SK-N-SH (cell line): ENCODE measurements around the gene ICA1. TPM values are rescaled to one million over a fixed set of nuclear protein-coding genes. Genes with fewer than 3 reads are reported as not detected.

Source experiments
- CTCF ChIA-PET: fragments of 300-600, 350-600 bp; formaldehyde crosslinking; extraction: SDS; loops from one replicate; lab custom pipeline; 2021; lab: Yijun Ruan, JAX
- POLR2A ChIA-PET: fragments of 350-600 bp; sonication (Branson Sonifier 250); formaldehyde crosslinking; extraction: SDS; loops from one replicate; lab custom pipeline; 2020; ENCODE audit warnings: antibody characterized with exemption, inconsistent platforms; lab: Yijun Ruan, JAX
- DNase-seq: peaks from one replicate; pipeline ENCODE4 v3.0.0; 2012
- H2AFZ ChIP-seq: fragments of 200-600 bp; sonication (generic); 2 replicates; pipeline ENCODE4 v1.8.1; 2016; ENCODE audit warnings: antibody characterized with exemption, mild to moderate bottlenecking, low read depth
- H3F3A ChIP-seq: fragments of 200-600 bp; sonication (generic); replicated peaks from 2 replicates; pipeline ENCODE3; 2016; ENCODE audit warnings: antibody characterized with exemption, mild to moderate bottlenecking; ENCODE audit not compliant: insufficient read depth
- H3K27ac ChIP-seq, 2 experiments: fragments of 200-500 bp in 1 of 2; fragments of 200-600 bp in 1 of 2; sonication (Bioruptor generic) in 1 of 2; sonication (generic), shearing (Covaris generic) in 1 of 2; 2 replicates each; pipeline versions ENCODE4 v1.5.1 to v1.6.1; 2014 to 2016; ENCODE audit warnings: low read depth in 2 of 2, inconsistent platforms in 1 of 2, low read length in 1 of 2, mild to moderate bottlenecking in 1 of 2, mixed read lengths in 1 of 2
- H3K27me3 ChIP-seq: fragments of 200-600 bp; sonication (generic), shearing (Covaris generic); 2 replicates; pipeline ENCODE4 v1.6.1; 2016; ENCODE audit warnings: mixed run types; ENCODE audit not compliant: insufficient read depth
- H3K36me3 ChIP-seq, 2 experiments: fragments of 200-500 bp in 1 of 2; fragments of 200-600 bp in 1 of 2; sonication (Bioruptor generic) in 1 of 2; sonication (generic) in 1 of 2; replicated peaks in 1 of 2; 2 replicates each; pipeline versions ENCODE3 to v1.5.1; 2014 to 2016; ENCODE audit warnings: low read length in 1 of 2, mild to moderate bottlenecking in 1 of 2; ENCODE audit not compliant: insufficient read depth in 2 of 2, control insufficient read depth in 1 of 2
- H3K4me1 ChIP-seq, 2 experiments: fragments of 200-500 bp in 1 of 2; fragments of 200-600 bp in 1 of 2; sonication (Bioruptor generic) in 1 of 2; sonication (generic), shearing (Covaris generic) in 1 of 2; 2 replicates each; pipeline versions ENCODE4 v1.5.1 to v1.6.1; 2014 to 2016; ENCODE audit warnings: low read depth in 1 of 2, low read length in 1 of 2, mixed run types in 1 of 2; ENCODE audit not compliant: insufficient read depth in 2 of 2, control insufficient read depth in 1 of 2
- H3K4me2 ChIP-seq: fragments of 200-600 bp; sonication (generic), shearing (Covaris generic); 2 replicates; pipeline ENCODE4 v1.6.1; 2017; ENCODE audit warnings: mixed run types
- H3K4me3 ChIP-seq, 2 experiments: fragments of 200-500 bp in 1 of 2; fragments of 200-600 bp in 1 of 2; sonication (Bioruptor generic) in 1 of 2; sonication (generic), shearing (Covaris generic) in 1 of 2; 2 replicates each; pipeline versions ENCODE4 v1.5.1 to v1.8.1; 2014 to 2016; ENCODE audit warnings: low read depth in 2 of 2, inconsistent platforms in 1 of 2, low read length in 1 of 2, mild to moderate bottlenecking in 1 of 2, mixed read lengths in 1 of 2, moderate library complexity in 1 of 2
- H3K79me2 ChIP-seq: fragments of 200-600 bp; sonication (generic); 2 replicates; pipeline ENCODE4 v1.8.1; 2017; ENCODE audit warnings: mild to moderate bottlenecking; ENCODE audit not compliant: insufficient read depth
- H3K9ac ChIP-seq: fragments of 200-600 bp; sonication (generic); 2 replicates; pipeline ENCODE4 v1.6.1; 2017; ENCODE audit warnings: mixed run types
- H3K9me2 ChIP-seq: fragments of 200-600 bp; sonication (generic); 2 replicates; pipeline ENCODE4 v1.6.1; 2017; ENCODE audit warnings: mixed run types
- H3K9me3 ChIP-seq: fragments of 200-600 bp; sonication (generic); 2 replicates; pipeline ENCODE4 v1.6.1; 2017; ENCODE audit warnings: mixed run types, mild to moderate bottlenecking, moderate library complexity
- H4K20me1 ChIP-seq: fragments of 200-600 bp; sonication (generic); 2 replicates; pipeline ENCODE4 v1.6.1; 2017; ENCODE audit warnings: mild to moderate bottlenecking, mixed run types; ENCODE audit not compliant: insufficient read depth
- EP300 ChIP-seq, 2 experiments: IDR thresholded peaks; 2 replicates each; pipeline versions ENCODE4 v1.4.0 to v1.6.1; 2012; ENCODE audit warnings: borderline replicate concordance in 1 of 2, low read depth in 1 of 2, low read length in 1 of 2
- EZH2phosphoT487 ChIP-seq: fragments of 200-600 bp; sonication (generic); IDR thresholded peaks from 2 replicates; pipeline ENCODE4 v1.6.1; 2017; ENCODE audit warnings: low read depth, mixed run types, mild to moderate bottlenecking, antibody characterized with exemption, moderate library complexity, borderline replicate concordance
- FOXJ3 ChIP-seq: sonication (generic); formaldehyde crosslinking; IDR thresholded peaks from 2 replicates; pipeline ENCODE4 v1.5.1; 2020; ENCODE audit warnings: mild to moderate bottlenecking, missing genetic modification reagents
- NFIC ChIP-seq: IDR thresholded peaks from 2 replicates; pipeline ENCODE4 v1.4.0; 2012; ENCODE audit warnings: borderline replicate concordance
- NRF1 ChIP-seq: IDR thresholded peaks from 2 replicates; pipeline ENCODE4 v1.6.1; 2012; ENCODE audit warnings: low read depth, mild to moderate bottlenecking, low read length
- RCOR1 ChIP-seq: fragments of 150-350 bp; IDR thresholded peaks from 2 replicates; pipeline ENCODE4 v1.6.1; 2017; ENCODE audit warnings: antibody characterized with exemption, low read length
- RXRA ChIP-seq: IDR thresholded peaks from 2 replicates; pipeline ENCODE4 v1.4.0; 2012; ENCODE audit warnings: low read depth, mild to moderate bottlenecking, borderline replicate concordance
- SMC3 ChIP-seq: IDR thresholded peaks from 2 replicates; pipeline ENCODE4 v1.6.1; 2012; ENCODE audit warnings: low read depth, low read length, improper control_type of control experiment
- YY1 ChIP-seq: IDR thresholded peaks from 2 replicates; pipeline ENCODE4 v1.4.0; 2012; ENCODE audit warnings: low read depth, mild to moderate bottlenecking
- WGBS: methylation state at CpG from one replicate; pipeline ENCODE4 v1.1.6; 2017; ENCODE audit warnings: low lambda C conversion rate; 5-methylcytosine and 5-hydroxymethylcytosine counted together
- polyA plus RNA-seq, 3 experiments: library from polyadenylated mRNA; depleted of rRNA; stranded (reverse); fragments of >200 nt; gene quantifications; 2 replicates each; pipeline ENCODE4 v1.2.3, GENCODE V29; 2012
- TF ChIP-seq, protein P1 (sequence below): IDR thresholded peaks from 2 replicates; pipeline ENCODE4; 2012
- TF ChIP-seq, protein P2 (sequence below): IDR thresholded peaks from 2 replicates; pipeline ENCODE4 v1.6.1; 2012; ENCODE audit warnings: mild to moderate bottlenecking, low read depth, low read length, moderate library complexity

Gene ICA1
- polyA plus RNA-seq, 1 of the 3 experiments (the other 2 are of a cell fraction): 2.4 TPM

DNA sequence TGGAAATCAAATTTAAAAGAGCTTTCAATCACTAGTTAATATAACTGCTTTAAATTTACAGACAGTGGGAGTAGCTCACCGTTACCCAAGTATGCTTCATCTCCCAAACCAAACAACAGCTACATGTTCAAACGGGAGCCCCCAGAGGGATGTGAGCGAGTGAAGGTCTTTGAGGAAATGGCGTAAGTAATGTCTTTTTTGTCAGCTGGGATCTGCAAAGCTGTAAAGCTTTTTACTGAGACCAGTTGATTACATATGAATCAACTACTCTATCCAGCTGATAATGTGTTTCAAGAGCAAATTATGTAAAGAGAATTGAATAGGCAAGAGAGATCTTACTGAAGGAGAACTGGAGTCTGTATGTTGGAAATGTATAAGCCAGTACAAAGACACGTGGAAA is 177.1 kb downstream of the ICA1 start:
- Histone ChIP-seq H4K20me1 (no peaks in the 10 kb centered on the region), H3K9ac (no peak overlapping the region), H3F3A (no peaks in the 10 kb centered on the region), H2AFZ (no peak overlapping the region), H3K4me1 (peaks cover 0 to 3% of the 10 kb centered on the region in 2 experiments; a peak in 2 of 4 replicates), H3K4me3 (no peak overlapping the region), H3K79me2 (no peaks in the 10 kb centered on the region), H3K9me3 (no peaks in the 10 kb centered on the region), H3K36me3 (peaks cover 5 to 68% of the 10 kb centered on the region in 2 experiments), H3K27ac (no peak overlapping the region; a peak in 1 of 4 replicates), H3K27me3 (no peaks in the 10 kb centered on the region), H3K4me2 (no peak overlapping the region), H3K9me2 (no peaks in the 10 kb centered on the region)
- no peak for DNase-seq
- ChIA-PET POLR2A (no interaction called here), CTCF (interaction anchor here (1.0 to 1.6 kb wide), 2 partner anchors 10 to 132 kb away, joined by 3 read pairs; no protein-coding TSS in a partner anchor)
- WGBS: 89% methylated on average over 5 of the region's 5 CpGs
- TF ChIP-seq RXRA (no peak), RCOR1 (no peak), SMC3 (no peak)

DNA sequence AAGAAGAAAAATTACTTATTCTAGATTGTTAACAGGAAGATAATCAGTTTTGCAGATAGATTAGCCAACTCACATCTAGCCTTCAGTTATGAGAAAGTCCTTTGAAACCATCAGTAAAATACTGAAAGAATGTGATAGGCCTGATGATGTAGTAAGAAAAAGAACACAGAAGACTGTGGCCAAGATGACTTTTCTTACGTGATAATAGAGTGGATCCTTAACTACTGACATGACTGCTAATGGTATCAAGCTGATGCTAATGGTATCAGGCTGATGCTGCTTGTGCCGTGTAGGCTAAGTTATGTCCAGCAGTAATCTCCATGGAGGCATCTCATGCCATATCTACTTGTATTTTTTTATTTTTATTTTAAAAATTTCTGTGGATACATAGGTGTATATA is 179.2 kb downstream of the ICA1 start:
- Histone ChIP-seq H3K4me1 (peaks cover 0 to 3% of the 10 kb centered on the region in 2 experiments; a peak in 2 of 4 replicates), H2AFZ (no peak overlapping the region), H3K9me3 (no peaks in the 10 kb centered on the region), H3K4me3 (no peak overlapping the region), H3F3A (no peaks in the 10 kb centered on the region), H4K20me1 (no peaks in the 10 kb centered on the region), H3K79me2 (no peaks in the 10 kb centered on the region), H3K27me3 (no peaks in the 10 kb centered on the region), H3K9ac (no peak overlapping the region), H3K4me2 (no peak overlapping the region), H3K27ac (no peak overlapping the region), H3K9me2 (no peaks in the 10 kb centered on the region), H3K36me3 (peaks cover 8 to 69% of the 10 kb centered on the region in 2 experiments)
- TF ChIP-seq NFIC (no peak), NRF1 (no peak), FOXJ3 (no peak), EP300 (IDR thresholded peaks at IDR 0.05; ENCODE audit: borderline replicate concordance in 1 of 2, low read depth in 1 of 2, low read length in 1 of 2) (no peak), YY1 (no peak), EZH2phosphoT487 (no peak)
- TF ChIP-seq, protein P1, sequence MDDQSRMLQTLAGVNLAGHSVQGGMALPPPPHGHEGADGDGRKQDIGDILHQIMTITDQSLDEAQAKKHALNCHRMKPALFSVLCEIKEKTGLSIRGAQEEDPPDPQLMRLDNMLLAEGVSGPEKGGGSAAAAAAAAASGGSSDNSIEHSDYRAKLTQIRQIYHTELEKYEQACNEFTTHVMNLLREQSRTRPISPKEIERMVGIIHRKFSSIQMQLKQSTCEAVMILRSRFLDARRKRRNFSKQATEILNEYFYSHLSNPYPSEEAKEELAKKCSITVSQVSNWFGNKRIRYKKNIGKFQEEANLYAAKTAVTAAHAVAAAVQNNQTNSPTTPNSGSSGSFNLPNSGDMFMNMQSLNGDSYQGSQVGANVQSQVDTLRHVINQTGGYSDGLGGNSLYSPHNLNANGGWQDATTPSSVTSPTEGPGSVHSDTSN: no peak
- TF ChIP-seq, protein P2, sequence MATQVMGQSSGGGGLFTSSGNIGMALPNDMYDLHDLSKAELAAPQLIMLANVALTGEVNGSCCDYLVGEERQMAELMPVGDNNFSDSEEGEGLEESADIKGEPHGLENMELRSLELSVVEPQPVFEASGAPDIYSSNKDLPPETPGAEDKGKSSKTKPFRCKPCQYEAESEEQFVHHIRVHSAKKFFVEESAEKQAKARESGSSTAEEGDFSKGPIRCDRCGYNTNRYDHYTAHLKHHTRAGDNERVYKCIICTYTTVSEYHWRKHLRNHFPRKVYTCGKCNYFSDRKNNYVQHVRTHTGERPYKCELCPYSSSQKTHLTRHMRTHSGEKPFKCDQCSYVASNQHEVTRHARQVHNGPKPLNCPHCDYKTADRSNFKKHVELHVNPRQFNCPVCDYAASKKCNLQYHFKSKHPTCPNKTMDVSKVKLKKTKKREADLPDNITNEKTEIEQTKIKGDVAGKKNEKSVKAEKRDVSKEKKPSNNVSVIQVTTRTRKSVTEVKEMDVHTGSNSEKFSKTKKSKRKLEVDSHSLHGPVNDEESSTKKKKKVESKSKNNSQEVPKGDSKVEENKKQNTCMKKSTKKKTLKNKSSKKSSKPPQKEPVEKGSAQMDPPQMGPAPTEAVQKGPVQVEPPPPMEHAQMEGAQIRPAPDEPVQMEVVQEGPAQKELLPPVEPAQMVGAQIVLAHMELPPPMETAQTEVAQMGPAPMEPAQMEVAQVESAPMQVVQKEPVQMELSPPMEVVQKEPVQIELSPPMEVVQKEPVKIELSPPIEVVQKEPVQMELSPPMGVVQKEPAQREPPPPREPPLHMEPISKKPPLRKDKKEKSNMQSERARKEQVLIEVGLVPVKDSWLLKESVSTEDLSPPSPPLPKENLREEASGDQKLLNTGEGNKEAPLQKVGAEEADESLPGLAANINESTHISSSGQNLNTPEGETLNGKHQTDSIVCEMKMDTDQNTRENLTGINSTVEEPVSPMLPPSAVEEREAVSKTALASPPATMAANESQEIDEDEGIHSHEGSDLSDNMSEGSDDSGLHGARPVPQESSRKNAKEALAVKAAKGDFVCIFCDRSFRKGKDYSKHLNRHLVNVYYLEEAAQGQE: no peak
- ChIA-PET POLR2A (no interaction called here), CTCF (no interaction called here)
- no peak for DNase-seq
- WGBS: 90% methylated on average over 2 of the region's 2 CpGs
